Activated CD8-positive, alpha-beta memory T cell treated with anti-CD3 and anti-CD28 coated beads for 24 hours (primary cell): ENCODE results near the gene COA5.

Source experiments
- DNase-seq: peaks from one replicate; pipeline ENCODE4 v3.0.0-alpha.2; 2020

The COA5 gene

DNA sequence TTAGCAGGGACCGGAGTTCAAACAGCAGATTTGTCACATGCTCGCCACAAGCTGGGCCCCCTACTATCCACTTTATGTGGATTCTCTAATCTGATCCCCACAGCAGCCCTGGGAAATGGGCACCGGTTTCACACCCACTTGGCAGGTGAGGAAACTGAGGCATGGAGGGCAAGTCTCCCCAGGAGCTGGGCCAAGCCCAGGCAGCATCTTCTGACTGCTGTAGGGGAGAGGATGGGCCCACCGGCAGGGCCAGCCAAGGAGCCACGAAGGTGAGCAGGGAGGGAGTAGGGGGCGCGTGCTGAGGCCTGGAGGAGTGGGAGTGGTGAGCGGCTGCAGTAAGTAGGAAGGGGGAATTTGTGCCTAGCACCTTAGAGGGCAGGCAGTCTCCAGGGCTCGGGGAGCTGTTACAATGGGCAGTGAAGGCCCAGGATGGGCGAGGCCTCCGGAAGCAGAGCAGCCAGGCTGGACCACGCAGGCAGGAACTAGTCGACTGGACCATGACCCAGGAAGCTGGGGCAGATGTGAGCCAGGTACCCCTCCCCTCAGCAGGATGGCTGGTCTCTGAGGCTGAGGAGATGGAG lies 37.1 kb downstream of the COA5 start:
- DNase-seq = no peak

DNA sequence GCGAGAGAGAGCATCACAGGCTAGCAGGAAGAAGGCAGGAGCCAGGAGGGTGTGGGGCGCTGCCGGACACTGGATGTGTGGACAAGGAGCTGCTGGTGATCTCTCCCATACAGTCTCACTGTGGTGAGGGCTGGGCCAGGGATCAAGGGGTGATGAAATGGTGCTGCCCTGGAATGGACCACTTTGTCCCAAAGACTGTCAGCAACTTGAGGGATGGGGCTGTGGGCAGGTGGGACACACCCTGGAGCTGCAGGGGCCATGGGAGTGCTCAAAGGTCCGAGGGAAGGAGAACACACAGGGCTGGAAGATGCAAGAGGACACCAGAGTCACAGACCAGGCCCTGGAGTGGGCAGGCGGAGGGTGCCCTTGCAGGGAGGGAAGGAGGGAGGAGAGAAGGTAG lies 38.0 kb downstream of the COA5 start:
- DNase-seq = no peak

DNA sequence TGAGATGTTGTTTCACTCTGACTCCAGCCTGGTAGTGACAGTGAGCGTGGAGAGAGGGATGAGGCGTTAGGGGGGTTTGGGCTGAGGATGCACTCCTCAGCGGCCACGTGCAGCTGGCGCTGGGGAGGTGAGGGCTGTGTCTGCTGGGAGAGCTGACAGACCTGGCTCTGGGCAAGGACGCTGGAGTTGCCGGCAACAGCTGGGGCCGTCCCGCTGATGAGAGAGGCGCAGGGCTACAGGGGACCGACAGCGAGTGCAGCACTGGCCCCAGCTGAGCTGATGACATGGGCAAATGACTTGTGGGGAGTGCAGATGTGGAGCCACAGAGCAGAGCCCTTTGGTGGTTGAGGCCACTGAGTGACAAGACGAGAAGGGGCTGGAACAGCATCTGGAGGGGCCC lies 38.4 kb downstream of the COA5 start:
- no peak for DNase-seq

DNA sequence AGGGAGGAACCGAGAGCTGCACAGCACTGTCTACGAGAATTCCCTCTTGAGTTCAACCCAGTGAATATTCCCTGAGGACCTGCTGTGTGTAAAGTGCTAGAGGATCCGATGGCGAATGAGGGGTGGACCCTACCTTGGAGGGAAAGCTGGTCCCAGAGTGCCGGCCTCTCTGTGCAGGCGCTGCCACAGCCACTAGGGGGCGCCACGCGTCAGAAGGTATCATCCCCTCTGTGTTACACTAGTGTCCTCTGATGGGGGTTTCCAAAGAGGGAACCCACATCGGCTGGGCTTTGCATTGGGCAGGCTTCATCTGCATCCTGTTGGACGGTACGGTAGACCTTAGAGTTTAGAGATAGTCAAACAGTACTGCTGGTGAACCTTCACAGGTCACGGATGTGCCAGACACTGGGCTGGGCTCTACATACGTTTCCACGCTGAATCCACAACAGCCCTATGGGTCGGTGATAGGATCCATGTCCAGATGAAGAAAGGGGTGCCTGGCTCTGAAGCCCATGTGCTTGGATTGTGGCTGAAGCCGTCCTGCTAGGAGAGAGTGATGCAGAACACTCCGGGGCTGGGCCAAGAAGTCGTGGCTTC lies 39.0 kb downstream of the COA5 start:
- DNase-seq = peak; percentile 91

DNA sequence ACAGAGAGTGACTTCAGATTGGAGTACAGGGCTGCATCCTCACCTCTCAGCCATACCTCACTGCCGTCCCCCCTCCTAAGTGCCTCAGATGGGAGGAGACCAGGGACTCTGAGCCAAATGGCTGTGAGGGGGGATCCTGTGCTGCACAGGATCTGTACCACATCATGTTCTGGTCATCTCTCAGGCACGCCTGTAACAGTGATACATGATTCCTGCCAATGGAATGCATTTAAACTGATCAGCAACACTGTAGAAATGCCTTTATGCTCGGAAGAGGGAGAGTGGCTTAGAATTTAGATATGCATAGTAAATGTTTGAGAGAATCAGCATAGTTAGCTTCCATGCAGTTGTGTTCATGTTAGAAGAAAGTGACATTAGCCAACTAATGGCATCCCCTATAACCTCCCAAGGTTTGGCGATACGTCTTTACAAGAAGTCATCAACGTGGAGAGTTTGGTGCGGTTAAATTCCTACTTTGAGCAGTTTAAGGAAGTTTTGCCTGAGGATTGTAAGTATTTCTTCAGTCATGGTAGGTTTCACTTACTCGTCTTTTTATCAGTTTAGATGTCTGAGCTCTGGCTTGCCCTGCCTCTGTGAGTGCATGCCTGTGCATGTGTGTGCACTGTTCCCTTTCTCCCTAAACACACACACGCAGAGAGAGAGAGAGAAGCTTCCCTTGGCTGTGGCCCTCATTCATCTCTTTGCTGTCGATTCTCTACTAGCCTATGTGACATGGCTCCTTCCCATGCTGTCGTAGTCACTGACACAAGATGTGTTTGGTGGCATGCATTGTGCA lies 40.0 kb downstream of the COA5 start:
- DNase-seq = no peak

DNA sequence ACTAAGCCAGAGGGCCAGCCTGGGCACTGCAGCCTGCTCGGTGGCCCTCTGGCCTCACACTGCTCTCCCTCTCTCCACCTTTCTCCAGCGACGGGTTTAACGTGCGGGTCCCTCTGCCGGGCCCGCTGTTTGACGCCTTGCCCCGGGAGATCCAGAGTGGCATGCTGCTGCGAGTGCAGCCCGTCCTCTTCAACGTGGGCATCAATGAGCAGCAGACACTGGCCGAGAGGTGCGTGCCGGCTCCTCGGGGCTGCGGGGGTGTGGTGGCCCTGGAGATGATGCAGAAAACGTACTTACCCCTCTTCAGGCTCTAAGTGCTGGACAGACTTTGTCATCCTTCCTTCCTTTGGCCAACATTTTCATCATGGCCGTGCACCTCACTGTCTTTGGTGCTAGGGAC lies 42.4 kb downstream of the COA5 start:
- no peak for DNase-seq

DNA sequence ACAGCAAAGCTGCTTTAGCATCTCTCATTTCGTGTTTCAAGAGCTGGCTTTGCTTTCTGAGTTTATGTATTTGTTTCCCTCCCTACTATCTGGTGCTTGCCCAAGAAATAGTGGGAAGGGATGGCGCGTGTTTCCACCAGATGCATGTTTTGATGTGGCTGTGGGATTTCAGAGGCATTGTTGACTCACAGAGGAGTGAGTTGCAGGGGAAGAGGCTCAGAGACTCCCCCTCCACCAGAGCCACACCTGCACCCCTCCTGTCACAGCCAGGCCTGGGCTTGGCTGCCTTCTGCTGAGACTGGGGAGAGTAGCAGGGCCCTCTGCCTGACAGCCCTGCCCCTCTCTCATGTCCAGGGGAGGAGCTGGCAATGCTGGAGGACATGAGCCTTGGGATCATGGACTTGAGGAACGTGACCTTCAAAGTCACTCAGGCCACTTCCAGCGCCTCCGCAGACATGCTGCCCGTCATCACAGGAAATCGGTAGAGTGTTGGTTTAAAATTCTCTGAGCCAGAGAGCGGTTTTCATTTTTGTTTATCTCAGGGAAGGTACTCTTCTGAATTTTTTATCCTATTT lies 42.9 kb downstream of the COA5 start:
- DNase-seq = no peak

DNA sequence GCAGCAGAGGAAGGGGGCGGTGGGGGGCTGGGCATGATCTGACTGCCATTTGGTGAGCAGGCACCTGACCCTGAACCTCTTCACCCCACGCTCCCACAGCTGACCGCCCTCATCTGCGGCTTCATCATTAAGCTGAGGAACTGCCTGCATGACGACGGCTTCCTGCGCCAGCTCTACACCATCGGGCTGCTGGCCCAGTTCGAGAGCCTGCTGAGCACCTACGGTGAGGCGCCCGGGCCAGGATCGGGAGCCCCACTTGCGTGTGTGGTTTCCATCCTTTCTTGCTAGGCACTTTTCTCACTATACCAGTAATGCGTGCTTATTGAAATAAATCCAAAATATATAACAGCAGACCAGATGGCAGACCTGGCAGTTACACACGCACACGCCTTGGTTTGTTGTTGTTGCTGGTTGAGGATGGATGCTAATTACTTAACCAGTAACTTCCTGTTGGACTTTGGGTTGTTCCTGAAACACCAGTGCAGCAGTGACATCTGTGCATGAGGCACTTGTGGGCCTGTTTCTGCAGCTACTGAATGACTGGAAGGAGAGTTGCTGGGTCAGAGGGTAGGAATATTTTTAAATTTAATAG lies 43.7 kb downstream of the COA5 start:
- no peak for DNase-seq

DNA sequence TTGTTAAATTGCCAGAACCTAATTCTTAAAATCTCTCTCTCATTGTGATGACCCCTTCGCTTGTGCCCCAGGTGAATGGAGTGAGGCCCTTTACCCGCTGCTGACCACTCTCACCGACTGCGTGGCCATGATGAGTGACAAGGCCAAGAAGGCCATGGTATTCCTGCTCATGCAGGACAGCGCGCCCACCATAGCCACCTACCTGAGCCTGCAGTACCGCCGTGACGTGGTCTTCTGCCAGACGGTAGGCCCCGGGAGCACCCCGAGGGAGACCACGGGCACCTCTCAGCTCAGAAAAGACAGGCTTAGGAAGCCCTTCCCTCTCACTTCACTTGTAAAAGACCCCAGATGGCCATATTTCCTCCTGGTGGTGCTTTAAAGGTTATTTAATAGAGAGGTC lies 44.9 kb downstream of the COA5 start:
- DNase-seq = no peak

DNA sequence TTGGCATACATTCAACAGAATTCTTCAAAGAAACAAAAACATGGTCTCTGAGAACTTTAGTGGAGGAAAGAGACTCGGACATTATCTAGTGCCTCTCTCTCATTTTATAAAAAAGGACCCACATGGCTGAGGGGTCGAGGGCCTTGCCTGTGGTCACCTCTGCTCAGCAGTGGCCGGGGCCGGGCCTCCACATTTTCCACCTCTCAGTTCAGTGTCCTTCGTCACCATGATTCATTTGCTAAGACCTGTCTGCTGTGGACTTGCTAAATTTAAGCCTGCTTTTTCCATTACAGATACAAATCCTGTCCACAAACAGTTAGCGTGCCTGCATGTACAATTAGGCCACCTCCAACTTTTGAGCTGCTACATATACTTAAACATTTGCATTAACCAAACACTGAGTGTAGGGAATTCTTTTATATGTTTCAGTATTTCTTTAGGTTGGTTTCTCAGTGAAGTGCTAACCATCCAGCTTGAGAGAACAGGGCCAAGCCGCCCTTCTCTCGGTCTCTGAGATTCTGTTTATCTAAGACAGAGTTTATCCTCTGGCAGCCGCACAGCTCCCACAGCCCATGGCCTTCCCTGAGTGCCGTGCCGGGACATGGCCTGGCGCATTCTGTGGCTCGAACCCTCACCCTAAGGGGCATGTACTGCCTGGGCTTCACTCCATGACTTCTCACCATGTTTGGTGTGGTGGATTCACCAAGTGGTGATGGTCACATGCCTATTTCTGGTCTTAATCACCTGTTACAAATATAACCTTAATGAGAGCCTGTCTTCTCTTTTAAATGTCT lies 46.2 kb downstream of the COA5 start:
- no peak for DNase-seq

DNA sequence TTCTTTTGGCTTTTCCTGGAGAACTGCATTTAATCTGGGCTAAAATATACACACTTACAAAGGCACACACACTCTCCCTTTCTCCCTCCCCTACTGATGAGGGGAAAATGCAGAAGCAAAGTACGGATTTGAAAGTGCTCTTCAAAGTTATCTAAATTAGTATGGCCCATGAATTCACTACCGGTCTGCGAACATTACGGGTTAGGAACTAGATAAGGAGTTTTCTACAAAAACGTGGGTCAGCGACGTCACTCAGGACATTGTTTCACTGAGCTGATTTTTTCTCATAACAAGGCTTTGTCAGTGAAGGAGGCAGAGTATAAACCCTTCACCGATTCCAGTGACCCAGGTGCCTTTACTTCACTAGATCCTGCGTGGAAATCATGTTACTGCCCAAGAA lies 47.3 kb downstream of the COA5 start:
- DNase-seq = no peak

DNA sequence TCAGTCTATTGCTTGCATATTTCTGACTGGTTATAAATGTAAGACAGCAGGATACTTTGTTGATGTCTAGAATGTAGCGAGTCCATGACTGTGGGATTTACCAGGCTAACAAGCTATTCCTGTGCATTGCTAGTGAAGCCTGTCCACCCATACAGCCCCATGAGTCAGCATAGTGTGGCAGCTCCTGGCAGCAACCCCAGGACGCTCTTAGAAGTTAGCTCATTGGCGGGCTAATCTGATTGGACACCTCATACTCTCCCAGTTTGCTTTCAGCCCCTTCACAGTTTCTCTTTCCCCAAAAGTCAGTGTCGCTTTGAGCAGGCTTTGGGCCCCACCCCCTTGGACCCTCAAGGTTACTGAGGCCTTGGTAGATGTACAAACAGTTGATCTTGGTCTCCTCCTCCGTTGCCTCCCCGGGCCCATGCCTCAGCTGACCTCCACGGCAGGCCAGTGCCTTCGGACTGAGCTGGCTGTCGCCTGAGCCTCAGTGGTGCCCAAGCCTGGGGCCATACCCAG lies 48.0 kb downstream of the COA5 start:
- no peak for DNase-seq

DNA sequence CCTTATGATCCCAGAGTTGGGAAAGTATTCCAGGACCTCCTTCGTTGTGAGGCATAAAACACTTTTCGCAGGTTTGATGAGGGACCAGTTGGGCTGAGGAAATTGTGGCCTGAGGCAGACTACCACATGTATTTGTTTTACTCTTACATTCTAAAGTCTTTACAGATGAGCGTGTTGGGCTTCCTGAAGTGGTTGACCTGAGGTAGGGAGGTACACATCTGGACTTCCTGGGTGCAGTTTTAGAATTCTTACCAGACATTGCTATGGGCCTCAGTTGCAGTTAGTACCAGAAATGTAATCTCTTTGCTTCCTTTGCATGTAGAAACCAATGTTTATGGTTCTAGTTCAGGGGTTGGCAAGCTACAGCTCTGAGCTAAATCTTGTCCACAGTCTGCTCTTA lies 48.7 kb downstream of the COA5 start:
- DNase-seq = no peak

DNA sequence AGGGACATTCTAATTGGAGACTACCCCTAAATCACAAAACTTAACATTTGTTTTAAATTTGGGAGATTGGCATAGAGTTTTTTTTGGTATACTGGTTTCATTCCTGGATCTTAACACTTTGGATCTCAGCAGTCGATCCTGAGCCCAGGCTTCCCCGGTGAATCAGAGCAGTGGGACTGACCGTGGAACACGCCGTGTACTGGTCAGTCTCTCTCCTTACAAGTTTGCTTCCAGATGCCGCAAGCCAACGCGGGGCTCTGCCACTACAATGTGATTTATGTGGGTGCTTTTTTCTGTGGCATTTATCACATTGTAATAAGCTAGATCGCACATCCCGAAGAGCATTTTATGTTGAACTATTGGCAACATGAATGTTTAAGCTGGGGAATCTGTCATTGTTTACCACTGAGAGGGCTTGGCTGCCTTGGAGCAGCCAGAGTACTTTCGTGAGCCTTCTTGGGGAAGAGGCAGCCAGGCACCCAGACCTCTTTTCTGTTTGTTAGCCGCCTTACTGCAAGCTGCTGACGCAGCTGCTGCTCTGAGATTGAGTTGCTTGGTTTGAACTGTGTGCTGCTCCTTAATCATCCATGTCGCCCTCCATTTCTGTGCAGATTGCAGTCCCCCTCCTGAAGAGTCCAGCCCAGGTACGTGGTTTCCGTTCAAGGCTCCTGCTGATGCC lies 49.3 kb downstream of the COA5 start:
- no peak for DNase-seq

DNA sequence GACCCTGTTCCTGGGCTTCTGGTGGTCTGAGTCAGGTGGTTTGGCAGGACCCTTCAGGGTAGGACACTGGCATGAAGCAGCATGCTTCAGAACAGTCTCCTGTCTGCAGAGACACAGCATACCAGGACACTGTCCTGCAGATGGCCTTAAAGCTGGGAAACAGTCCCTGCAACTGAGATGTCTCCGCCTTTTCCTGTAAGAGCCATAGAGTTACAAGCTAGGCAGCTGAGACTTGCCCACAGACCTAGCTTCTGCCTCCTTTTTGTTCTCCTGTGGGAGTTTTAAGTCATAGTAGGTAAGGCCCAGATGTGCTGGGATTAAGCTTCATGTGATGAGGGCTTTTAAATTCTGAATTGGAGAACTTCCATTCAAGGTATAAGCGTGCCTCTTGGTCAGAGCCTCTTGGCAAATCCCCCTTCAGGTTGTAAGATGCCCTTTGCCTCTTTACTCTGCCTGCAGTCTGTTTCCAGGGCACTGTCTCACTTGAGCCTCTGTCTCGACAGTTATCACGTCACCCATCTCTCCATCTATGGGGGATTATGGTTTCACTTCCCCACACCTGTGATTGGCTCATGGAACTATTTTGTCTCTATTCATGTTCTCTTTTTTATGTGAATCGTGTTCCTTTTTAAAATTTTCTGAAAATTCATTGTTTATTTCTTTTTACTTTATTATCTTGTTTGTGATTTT lies 51.8 kb downstream of the COA5 start:
- DNase-seq = no peak

DNA sequence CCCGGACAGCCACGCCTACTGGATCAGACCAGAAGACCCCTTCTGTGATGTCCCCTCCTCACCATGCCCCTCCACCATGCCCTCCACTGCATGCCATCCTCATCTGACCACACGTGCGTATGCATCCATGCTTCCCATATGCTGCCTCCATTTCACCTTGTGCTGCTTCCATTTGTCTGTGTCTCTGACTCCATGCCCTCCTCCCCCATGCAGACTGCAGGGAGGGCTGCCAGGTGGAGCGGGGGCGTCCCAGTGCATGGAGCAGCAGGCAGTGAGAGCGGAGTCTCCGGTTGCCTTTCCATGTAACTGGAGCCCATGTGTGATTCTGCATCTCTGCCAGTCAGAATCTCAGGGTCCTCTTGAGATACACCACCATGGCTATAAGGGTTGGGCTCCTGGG lies 52.6 kb downstream of the COA5 start:
- DNase-seq = no peak

DNA sequence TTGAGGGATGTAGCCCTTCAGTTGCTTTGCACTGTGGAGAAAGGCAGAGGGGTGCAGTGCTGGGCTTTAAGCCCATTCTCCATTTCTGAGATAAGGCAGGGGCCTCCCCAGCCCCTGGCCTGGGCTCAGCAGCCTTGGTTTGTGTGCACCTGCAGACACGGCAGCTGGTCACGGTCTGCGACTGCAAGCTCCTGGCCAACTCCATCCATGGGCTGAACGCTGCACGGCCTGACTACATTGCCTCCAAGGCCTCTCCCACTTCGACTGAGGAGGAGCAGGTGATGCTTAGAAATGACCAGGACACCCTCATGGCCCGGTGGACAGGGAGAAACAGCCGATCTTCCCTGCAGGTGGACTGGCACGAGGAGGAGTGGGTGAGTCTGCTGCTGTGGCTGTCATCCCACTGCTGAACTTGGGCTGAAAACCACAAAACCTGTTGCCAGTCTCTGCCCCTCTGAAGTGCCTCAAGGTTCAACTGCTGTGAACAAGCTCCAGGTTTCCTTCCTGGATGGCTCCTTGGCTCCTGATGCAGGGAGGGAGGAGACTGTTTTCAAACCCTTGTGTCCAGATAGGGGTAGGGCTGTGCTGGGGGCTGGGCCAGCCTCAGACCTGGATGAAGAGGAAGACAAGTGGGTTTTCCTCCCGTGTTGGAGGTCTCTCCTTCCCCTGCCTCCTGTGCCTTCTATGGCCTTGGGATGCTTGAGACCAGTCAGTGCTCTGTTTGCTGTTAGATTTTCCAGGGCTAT lies 54.0 kb downstream of the COA5 start:
- DNase-seq = no peak

DNA sequence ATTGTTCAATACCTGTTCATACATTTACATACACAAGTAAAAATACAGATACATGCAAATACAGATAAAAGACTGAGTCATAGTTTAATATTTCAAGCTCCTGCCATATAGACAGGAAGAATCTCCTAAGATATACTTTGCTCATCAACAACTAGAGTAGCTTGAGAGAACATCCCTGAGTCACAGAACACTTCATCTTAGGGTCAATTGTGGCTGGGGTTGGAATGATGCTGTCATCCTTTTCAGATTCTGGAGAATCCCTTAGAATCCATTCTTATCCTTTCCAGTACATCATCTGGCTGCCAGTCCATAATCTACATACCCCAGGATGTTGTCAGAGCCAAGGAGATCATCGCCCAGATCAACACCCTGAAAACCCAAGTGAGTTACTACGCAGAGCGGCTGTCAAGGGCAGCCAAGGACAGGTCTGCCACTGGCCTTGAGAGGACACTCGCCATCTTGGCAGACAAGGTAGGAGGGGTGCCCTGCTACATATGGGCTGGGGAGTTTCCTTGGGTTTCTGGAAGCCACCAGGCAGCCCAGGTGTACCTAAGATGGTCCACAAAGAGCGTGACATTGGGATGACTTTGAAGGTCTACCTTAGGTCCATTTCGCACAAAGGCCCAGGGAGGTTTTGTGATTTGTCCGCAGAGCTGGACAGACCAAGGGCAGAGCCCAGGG lies 55.7 kb downstream of the COA5 start:
- peak; percentile 32 for DNase-seq

DNA sequence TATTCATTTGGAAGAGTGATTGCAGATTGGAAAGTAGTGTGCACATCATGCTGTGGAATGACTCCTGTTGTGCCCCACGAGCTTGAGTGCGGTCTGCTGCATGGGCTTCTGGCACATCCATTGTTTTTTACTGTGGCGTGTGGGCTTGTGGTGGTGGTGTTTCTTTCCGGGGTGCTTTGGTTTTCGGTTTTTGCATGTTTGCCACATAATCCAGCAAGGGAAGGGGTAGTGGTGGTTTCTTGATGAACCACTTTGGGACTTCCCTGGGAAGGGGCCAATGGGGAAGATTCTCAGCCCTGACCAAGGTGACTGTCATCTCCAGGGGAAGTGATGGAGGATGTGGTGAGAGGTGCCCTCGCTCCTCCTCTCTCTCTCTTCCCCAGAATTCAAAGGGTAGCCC lies 57.0 kb downstream of the COA5 start:
- DNase-seq = peak; percentile 64

DNA sequence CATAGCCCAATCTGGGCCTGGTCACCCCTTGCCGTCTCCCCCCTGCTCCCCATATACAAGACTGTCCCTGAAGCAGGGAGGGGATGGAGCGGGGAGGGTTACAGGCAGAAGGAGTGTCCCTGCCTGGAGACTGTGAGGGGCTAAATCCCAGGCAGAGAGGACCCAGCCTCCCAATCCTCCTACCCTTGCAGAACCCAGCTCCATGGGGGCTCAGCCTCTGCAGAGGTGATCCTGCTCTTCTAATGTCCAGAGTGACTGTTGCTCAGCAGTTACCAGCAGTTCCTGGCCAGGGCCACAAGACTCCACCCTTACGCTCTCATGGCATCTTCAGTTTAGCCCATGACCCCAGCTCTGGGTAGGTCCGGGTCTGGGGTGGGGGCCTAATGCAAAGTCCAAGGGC lies 58.1 kb downstream of the COA5 start:
- peak; percentile 51 for DNase-seq
